Transverse colon (tissue), 4 donors: ENCODE results near the gene CPM. TPM values are rescaled to one million over a fixed set of nuclear protein-coding genes. Genes with fewer than 3 reads are reported as not detected.

Experiments used
- DNase-seq: peaks from one replicate; pipeline ENCODE4 v3.0.0-alpha.2; 2019
- H3K27ac ChIP-seq, 4 donors: fragments of 200-600 bp; sonication (generic); 2 replicates each; pipeline ENCODE4 v1.5.1; 2016 to 2018; ENCODE audit warnings: inconsistent platforms in 4 of 4
- H3K27me3 ChIP-seq: fragments of 200-600 bp; sonication (generic); 2 replicates; pipeline ENCODE4 v1.5.1; 2017; ENCODE audit warnings: inconsistent platforms
- H3K36me3 ChIP-seq, 4 donors: fragments of 200-600 bp; sonication (generic); 2 replicates each; pipeline ENCODE4 v1.5.1; 2017 to 2019; ENCODE audit warnings: inconsistent platforms in 4 of 4
- H3K4me1 ChIP-seq, 4 donors: fragments of 200-600 bp; sonication (generic); 2 replicates each; pipeline ENCODE4 v1.5.1; 2017 to 2020; ENCODE audit warnings: inconsistent platforms in 4 of 4
- H3K4me3 ChIP-seq, 4 donors: fragments of 200-600 bp; sonication (generic); 1 replicate in 1 of 4; 2 replicates in 3 of 4; pipeline versions ENCODE4 v1.5.1 to v1.6.1; 2017 to 2019; ENCODE audit warnings: inconsistent platforms in 4 of 4
- H3K9me3 ChIP-seq, 2 donors: fragments of 200-600 bp; sonication (generic); 2 replicates each; pipeline ENCODE4 v1.5.1; 2017 to 2019; ENCODE audit warnings: inconsistent platforms in 2 of 2
- CTCF ChIP-seq, 5 experiments: fragments of 200-600 bp in 3 of 5; fragments of 450-650 bp in 2 of 5; sonication (generic) in 3 of 5; IDR thresholded peaks; 1 replicate in 2 of 5; 2 replicates in 3 of 5; pipeline ENCODE4 v1.5.1; 2016 to 2017; ENCODE audit warnings: antibody characterized with exemption in 5 of 5, inconsistent platforms in 3 of 5, mild to moderate bottlenecking in 2 of 5, moderate library complexity in 1 of 5
- EP300 ChIP-seq: sonication (generic); formaldehyde crosslinking; IDR thresholded peaks from one replicate; pipeline ENCODE4 v1.6.1; 2017; ENCODE audit warnings: antibody characterized with exemption, low read depth
- POLR2A ChIP-seq: fragments of 450-650 bp; IDR thresholded peaks from one replicate; pipeline ENCODE4 v1.6.1; 2016; ENCODE audit warnings: antibody characterized with exemption, mild to moderate bottlenecking, moderate library complexity
- POLR2AphosphoS5 ChIP-seq, 3 donors: sonication (generic); formaldehyde crosslinking; IDR thresholded peaks; one replicate each; pipeline ENCODE4 v1.6.1; 2016; ENCODE audit warnings: antibody characterized with exemption in 3 of 3
- WGBS, 2 donors: methylation state at CpG; one replicate each; pipeline ENCODE4 v1.1.5; 2018; ENCODE audit warnings: low coverage in 1 of 2; 5-methylcytosine and 5-hydroxymethylcytosine counted together
- in situ Hi-C, 4 donors: fragments of 200-750 bp; cut with MboI; loops; one replicate each; pipeline versions ENCODE4 v1.15.0 to v1.15.1; 2017; ENCODE audit warnings: low sequenced_read_pairs in 3 of 4, low pct_ligation_motif_present in 1 of 4, low pct_unique_long_range_greater_than_20kb in 1 of 4
- intact Hi-C: fragments of 100-400 bp; cut with DNase I; formaldehyde crosslinking; loops from one replicate; pipeline ENCODE4 v1.15.1; 2023; ENCODE audit warnings: low total_unique reads
- total RNA-seq, 4 donors: library from RNA; depleted of rRNA; stranded (reverse); fragments of >200 nt; gene quantifications; one replicate each; pipeline ENCODE4 v1.1.0, GENCODE V29; 2016

CPM gene
- total RNA-seq, 4 donors from 2014 or later, result 36.4 to 147 (median 107) TPM

GRCh38 chr12:68977909-68978610, 45.1 kb upstream of the CPM start:
- Histone ChIP-seq H3K4me3 (no peak overlapping the region), H3K9me3 (peaks cover 0 to 2% of the 10 kb centered on the region in 2 donors), H3K27me3 (no peaks in the 10 kb centered on the region), H3K27ac (no peak overlapping the region), H3K4me1 (no peaks in the 10 kb centered on the region), H3K36me3 (no peaks in the 10 kb centered on the region)
- no peak for DNase-seq
- in situ Hi-C loops, result no loop called here
- TF ChIP-seq POLR2AphosphoS5 (IDR thresholded peaks at IDR 0.05), result no peak
- no peak for TF ChIP-seq CTCF (IDR thresholded peaks at IDR 0.05)
- no peak for TF ChIP-seq EP300
- TF ChIP-seq POLR2A, result no peak
- 82% methylated on average over 1 of the region's 1 CpG; no CpG with 5 or more reads in 1 of the 2 donors for WGBS, 2 donors
- intact Hi-C loops, result no loop called here

- intact Hi-C loops (no loop called here), in situ Hi-C loops (no loop called here)
- no peak for DNase-seq
- Histone ChIP-seq H3K9me3 (no peaks in the 10 kb centered on the region), H3K27me3 (no peaks in the 10 kb centered on the region), H3K27ac (no peak overlapping the region), H3K4me1 (no peaks in the 10 kb centered on the region), H3K4me3 (no peak overlapping the region), H3K36me3 (no peaks in the 10 kb centered on the region)
- TF ChIP-seq EP300 (no peak), CTCF (IDR thresholded peaks at IDR 0.05) (no peak), POLR2AphosphoS5 (IDR thresholded peaks at IDR 0.05) (no peak), POLR2A (no peak)
- WGBS, 2 donors, result 72 to 88% methylated on average over 3 of the region's 3 CpGs
Measured at GRCh38 chr12:68977335-68977734, 44.4 kb upstream of the CPM start.

GRCh38 chr12:68976395-68976841, 43.4 kb upstream of the CPM start:
- in situ Hi-C loops (no loop called here), intact Hi-C loops (no loop called here)
- DNase-seq, result no peak
- no peaks in the 10 kb centered on the region for H3K9me3 ChIP-seq
- H3K27me3 ChIP-seq, result no peaks in the 10 kb centered on the region
- H3K4me3 ChIP-seq, result no peak overlapping the region
- H3K36me3 ChIP-seq, result no peaks in the 10 kb centered on the region
- H3K27ac ChIP-seq, result no peak overlapping the region
- TF ChIP-seq CTCF (IDR thresholded peaks at IDR 0.05), result no peak
- TF ChIP-seq EP300, result no peak
- no peak for TF ChIP-seq POLR2A
- TF ChIP-seq POLR2AphosphoS5 (IDR thresholded peaks at IDR 0.05), result no peak
- WGBS, 2 donors, result 87 to 100% methylated on average over 1 to 2 of the region's 2 CpGs
- no peaks in the 10 kb centered on the region for H3K4me1 ChIP-seq

- no peaks in the 10 kb centered on the region for H3K4me1 ChIP-seq
- TF ChIP-seq EP300 (no peak), POLR2AphosphoS5 (IDR thresholded peaks at IDR 0.05) (no peak), POLR2A (no peak), CTCF (IDR thresholded peaks at IDR 0.05) (no peak)
Measured at GRCh38 chr12:68975811-68976210, 42.8 kb upstream of the CPM start.

More at GRCh38 chr12:68975811-68976210, 42.8 kb upstream of the CPM start:
- Histone ChIP-seq H3K4me3 (no peak overlapping the region), H3K36me3 (no peaks in the 10 kb centered on the region), H3K27ac (no peak overlapping the region), H3K9me3 (no peaks in the 10 kb centered on the region), H3K27me3 (no peaks in the 10 kb centered on the region)
- no peak for DNase-seq
- intact Hi-C loops (no loop called here), in situ Hi-C loops (no loop called here)
- WGBS, 2 donors, result 74 to 75% methylated on average over 3 of the region's 3 CpGs
